GM21619 (cell line): ENCODE measurements around the gene HOXD1.
A peak's percentile ranks its signal among the peaks of the same experiment; 100 is the strongest.

Experiments used
- ATAC-seq: cut with Tn5 transposase; IDR thresholded peaks from one replicate; pipeline ENCODE4 v1.9.1; 2021; ENCODE audit not compliant: unreplicated experiment

The HOXD1 gene

DNA sequence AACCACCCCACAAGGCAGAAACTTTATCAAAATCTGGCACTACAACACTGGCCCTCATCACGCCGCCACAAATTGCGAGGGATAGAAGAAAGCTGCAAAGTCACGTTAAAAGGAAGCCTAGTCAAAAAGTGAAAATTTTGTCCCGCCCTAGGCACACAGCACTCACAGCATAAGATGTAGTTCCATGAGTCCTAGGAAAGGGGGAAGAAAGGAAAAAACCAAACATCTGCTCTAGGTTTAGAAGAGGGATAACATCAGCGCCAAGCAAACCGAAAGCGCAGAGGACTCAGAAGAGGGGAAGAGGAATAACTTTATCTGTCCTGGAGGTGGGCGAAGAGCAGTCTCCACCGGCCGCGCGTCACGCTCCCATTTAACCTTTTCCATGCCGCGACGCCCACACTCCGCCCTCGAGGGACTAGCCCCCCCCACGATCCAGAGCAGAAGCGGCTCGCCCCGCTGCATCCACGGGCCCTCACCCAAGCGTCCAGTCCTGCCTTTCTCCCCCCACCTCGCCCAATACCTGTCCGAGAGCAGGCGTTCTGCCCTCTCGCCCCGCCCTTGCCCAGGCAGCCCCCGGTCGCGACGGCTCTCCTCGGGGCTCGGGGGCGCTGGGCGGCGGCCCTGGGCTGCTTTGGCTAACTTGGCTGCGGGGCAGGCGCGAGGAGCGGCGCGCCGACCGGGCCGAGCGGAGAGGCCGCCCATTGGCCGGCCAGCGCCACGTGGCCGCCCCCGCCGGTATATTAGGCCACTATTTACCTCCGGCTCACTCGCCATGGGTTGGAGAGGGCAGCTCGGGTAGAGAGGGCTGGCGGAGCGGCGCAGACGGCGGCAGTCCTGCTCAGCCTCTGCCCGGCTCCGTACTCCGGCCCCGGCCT lies at the start of gene HOXD1:
Gene HOXD1 (plus strand): TSS at position 770 of the 875 bp plus-strand sequence. CDS start 134 bp downstream, outside the sequence.
- no peak for ATAC-seq

DNA sequence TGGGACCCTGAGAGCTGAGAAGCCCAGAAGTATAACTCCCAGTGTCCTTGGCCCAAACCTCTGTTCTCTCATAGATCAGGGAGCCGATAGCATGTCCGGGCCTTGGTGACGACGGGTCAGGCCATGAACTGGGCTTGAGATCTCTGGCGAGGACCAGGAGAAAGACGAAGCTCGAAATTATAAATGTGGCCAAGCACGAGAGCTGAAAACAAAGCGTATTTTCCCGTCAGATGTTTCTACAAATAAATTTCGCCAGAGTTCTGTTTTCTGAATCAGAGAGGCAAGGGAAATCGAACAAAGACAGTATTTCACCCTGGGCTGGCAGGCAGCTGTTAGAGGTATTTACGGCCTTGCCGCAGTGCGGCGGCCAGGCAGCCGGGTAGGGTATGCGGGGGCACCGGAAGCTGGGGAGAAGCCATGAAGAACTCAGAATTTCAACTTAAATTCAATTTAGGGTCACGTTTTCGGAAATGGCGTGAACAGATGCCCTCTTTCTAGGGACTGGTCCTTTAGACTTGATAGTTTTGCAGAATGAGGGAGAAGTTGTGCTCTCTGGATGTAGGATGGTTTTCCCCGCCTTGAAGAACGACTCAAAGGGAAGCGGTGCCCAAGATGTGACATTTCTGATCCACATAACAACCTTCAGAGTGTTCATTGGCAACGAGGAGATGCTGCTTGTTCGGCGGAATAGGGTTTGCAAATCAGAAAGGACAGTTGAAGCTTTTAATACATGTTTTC lies 49.4 kb upstream of the HOXD1 start:
- no peak for ATAC-seq

DNA sequence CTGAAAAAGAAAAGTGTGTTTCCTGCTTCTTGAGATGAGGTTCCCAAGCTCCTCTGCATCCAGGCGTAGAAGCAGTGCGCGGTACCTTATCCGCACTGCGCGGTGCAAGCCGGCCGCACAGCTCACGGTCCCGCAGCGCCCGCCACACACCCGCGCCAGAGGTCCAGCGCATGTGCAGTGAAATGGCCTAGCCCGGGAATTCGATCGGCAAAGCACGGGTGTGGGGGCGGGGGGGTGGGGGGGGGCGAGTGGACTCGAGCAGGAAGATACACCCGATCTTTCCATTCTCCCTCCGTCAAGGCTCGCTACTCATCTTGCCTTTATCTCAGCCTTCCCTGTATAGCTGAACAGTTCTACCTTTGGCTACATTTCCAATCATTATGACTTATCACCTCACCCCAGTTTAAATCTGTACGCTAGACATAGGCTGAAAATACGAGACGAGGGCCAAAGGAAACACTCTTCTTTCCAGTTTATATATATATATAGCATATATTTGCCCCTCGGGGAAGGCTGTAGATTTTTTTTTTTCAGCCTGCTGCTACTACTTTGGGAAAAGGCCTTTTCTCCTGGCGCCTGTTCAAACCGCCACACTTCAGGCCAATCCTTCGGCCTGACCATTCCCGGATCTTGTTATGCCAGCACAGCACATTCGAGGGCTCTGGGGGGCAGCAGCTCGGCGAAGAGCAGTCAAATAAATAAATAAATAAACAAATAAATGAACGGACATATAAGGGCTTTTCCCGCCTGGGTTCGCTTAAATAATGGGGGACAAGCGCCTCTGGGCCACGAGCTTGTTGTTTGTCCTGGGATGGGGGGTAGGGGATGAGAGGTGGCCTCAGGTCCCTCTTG lies 48.6 kb upstream of the HOXD1 start:
- ATAC-seq: no peak

DNA sequence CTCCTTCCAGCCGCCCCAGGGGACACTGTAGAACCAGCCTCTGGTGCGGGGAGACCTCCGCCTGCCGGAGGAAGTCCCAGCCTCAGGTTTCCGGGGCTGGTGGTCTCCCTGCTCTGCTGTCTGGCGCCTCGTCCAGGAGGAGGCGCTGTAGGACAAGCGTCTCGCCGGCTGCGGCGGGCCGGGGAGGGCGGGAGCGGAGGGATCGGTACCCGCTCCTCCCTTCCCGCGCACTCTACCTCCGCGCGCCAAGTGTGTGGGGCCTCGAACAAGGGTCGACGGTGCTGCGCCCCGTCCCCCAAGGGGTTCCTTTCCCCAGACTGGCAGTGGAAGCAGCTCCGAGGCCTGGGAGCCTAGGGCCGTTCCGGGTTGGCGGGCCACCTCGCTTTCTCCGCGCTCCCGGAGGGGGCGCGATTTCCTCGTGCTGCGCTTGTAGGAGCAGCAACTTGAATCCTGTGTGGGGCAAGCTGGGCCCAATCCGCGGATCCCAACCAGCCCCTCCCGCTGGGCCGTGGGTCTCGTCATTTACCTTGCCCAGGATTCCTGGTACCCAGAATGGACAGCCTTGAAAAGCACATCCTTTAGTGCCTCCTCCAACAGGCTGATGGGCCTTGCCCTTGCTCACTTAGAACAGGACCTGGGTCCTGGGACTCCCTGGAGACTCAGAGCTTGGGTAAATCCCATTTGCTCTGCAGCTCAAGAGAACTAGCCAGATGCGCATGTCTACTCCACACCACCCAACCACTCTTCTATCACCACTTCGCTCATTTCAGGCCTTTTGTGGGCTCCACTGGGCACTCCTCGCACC lies 47.8 kb upstream of the HOXD1 start:
- ATAC-seq: peak; percentile 93

DNA sequence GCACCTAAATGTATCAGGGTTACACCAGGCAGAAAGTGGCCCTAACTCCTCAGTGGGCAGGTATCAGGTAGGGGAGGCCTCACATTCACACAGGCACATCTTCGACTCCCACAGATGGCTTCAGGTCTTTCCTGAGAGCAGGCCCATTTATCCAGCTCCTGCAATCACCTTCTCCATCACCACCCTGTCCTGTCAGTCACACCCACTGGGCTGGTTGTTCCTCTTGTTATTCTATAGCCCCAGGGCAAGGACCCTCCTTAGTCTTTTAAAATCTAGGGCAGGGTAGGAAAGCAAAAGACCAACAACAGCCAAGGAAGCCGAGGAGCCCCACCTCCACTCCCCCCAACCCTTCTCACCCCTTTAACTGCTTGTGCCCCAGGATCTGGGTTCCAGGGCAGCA lies 46.2 kb upstream of the HOXD1 start:
- no peak for ATAC-seq

DNA sequence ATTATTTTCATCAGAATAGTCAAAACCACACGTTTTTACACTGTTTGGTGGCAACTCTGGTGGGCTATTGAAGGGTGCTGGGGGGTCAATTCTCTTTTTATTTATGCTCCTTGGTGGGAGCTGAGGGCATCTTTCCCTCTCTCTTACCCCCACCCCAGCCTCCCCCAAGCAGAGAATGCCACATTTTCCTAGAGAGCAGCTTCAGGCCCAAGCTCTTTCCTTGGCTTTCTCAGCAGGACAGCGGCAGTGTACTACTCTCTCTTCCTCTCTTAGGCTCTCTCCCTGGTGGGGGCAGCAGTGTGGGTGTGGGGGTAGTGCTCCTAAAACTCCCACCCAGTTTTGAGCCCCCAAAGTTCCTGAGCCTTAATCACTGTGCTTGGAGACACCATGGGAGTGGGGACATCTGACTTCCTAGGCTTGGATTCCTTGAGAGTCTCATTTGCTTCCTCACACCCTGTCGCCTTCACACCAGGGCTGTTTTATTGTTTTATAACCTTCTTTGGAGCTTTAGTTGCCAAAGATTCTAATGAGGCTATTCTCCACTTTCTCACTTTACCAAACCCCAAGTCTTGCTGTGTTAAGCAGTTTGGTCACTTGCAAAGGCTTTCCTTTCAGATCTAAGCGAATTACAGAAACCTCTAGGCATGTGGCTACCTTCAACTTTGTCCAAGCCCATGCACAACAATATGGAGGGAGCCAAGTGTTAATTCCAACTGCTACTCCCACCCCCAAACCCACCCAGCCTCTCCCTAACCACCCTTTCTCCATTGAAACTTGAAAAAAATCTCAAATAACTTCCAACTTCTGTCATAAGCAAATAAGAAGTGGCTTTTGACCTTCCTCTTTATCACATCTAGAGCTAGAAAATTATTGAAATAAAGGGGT lies 43.1 kb upstream of the HOXD1 start:
- no peak for ATAC-seq

DNA sequence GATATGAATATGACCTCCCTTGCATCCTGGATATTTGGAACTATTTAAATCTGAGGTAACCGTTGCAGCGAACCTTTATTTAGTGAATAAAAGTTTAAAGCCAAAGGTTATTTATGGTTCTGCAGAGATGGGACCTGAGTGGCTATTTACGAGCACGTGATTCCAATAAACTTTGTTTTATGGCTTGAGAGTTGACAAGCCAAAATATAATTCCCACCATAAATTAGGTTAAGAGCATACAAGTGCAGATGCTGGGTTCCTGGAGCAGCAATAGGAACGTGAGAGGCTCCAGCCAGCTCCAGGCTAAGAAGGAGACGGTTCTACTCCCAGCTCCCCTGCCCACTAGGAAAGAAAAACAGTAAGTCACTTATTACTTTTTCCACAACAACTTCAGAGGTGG lies 42.4 kb upstream of the HOXD1 start:
- ATAC-seq: no peak

DNA sequence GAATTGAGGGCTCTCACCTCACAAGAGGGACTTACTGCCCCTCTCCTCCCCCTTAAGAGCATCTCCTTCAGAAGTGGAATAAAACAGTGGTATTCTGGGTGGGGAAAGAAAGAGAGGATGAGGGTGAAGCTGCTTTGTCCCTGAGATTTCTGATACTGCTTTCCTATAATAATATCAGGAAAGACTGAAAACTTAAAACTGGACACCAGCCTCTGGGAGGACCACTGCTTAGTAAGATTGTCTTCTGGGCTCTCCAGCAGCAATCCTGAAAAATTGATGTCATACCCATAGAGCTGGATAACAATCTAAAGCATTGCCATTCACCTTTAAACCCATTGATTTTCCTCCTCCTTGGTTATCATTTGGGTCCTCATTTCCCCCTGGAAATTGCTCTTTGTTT lies 41.8 kb upstream of the HOXD1 start:
- no peak for ATAC-seq

DNA sequence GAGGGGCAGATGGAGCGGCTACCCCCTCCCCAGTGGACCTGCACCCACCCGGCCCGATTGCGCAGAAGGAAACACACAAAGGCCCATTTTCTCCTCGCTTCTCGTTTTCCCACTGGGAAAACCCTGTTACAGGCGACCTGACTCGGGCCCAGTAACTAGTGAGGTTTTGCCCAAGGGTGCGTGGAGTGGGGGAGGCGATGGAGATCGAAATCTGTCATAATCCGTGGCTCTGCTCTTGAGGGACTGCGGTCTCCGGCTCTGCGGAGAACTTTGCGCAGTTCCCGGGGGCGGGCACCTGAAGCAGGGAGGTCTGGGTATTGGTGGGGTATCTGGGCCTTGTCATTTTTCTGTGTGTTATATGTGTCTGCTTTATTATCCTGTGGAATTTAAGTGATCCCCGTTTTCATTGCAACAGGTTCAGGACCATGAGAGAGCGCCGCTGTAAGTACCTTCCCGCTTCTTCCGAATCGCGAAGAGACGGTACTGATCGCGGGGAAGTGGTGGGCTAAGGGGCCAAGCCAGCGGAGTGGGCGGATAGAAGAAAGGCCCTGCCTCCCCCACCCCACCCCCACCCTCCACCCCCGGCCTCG lies 41.2 kb upstream of the HOXD1 start:
- ATAC-seq: no peak

DNA sequence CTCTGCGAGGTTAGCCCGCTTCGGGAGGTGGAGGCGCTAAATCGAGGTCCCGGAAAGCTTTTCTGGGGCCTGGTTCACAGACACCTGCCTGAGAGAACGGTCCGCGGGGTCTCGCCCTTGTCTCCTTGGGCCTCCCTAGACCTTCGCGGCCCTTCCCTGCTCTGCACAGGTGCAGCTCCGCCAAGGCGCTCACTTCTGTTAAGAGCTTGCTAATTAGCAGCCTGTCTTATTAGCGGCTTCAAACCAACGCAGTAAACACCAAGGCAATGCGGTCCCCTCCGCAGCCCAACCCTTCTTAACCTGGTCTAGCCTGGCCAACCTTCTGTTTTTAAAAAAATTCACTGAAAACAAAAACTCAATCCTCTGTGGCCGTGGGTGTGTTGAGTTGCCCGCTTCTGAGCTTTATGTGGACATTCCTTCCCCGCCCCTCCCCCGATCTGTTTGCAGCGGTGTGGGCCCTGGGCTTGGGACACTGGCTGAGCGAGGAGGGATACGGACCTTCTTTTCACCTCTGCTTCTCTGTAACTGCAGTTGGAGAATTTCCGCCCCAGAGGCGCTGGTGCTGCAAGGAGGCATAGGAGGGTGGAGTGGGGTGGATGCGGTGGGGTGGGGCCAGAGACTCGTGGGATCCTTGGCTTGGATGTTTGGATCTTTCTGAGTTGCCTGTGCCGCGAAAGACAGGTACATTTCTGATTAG lies 40.5 kb upstream of the HOXD1 start:
- ATAC-seq: no peak

DNA sequence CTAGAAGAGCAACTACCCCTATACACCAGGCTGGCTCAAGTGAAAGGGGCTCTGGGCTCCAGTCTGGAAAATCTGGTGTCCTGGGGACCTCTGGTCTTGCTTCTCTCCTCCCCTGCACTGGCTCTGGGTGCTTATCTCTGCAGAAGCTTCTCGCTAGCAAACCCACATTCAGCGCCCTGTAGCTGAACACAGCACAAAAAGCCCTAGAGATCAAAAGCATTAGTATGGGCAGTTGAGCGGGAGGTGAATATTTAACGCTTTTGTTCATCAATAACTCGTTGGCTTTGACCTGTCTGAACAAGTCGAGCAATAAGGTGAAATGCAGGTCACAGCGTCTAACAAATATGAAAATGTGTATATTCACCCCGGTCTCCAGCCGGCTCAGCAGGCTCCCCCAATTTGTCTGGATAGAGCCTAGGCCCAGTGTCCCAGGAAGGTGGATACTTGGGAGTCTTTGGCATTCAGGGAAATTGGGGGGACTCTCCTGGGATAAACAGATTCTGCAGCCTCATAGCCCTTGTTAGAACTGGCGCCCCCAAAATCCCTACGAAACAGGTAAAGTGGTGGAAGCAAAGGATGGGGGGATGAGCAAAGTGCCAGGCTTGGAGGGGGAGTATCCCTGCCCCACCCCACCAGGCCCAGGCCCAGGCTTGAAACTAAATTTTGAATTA lies 39.6 kb upstream of the HOXD1 start:
- no peak for ATAC-seq

DNA sequence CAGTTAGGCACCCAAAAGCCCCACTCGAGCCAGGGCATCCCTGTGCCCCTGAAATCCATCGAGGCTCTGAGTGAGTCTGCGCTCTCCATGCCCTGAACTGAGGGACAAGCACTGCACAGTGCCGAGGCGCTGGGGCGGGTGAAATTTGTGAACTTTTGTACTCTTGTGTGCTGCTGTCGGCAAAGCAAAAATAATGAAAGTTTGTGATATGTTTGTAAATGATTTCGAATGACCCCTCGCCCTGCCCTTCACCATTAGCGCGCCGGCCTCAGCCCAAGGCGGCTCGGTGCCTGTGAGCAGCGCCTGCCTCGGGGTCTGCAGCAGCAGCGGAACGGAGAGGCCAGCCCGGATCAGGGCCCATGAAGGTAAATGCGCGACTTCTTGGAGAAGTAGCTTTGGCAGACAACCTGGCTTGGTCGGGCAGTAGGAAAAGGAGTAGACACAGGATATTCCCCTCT lies 39.0 kb upstream of the HOXD1 start:
- ATAC-seq: no peak

DNA sequence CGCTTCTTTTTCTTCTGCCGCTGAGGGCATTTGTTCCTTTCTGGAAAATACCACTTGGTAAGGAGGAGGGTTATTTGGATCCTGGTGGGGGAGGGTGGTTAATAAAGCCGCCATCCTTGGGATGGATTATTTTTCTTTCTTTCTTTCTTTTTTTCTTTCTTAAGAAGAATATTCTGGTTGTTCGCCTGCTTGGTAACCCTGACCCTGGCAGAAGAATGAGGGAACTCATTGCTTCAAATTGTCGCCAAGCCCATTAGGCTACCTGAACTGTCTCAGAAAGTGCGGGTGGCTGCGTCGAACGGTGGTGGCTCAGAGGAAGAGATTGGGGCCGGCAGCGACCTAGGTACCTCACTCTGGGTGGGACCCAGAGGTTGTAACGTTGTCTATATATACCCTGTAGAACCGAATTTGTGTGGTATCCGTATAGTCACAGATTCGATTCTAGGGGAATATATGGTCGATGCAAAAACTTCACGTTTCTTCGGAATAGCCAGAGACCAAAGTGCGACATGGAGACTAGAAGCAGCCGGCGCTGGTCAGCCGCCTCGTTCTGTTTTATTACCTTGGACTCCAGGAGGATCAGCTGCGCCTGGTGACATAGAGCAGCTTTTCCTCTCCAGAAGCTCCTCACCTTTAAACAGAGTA lies 38.4 kb upstream of the HOXD1 start:
- ATAC-seq: no peak

DNA sequence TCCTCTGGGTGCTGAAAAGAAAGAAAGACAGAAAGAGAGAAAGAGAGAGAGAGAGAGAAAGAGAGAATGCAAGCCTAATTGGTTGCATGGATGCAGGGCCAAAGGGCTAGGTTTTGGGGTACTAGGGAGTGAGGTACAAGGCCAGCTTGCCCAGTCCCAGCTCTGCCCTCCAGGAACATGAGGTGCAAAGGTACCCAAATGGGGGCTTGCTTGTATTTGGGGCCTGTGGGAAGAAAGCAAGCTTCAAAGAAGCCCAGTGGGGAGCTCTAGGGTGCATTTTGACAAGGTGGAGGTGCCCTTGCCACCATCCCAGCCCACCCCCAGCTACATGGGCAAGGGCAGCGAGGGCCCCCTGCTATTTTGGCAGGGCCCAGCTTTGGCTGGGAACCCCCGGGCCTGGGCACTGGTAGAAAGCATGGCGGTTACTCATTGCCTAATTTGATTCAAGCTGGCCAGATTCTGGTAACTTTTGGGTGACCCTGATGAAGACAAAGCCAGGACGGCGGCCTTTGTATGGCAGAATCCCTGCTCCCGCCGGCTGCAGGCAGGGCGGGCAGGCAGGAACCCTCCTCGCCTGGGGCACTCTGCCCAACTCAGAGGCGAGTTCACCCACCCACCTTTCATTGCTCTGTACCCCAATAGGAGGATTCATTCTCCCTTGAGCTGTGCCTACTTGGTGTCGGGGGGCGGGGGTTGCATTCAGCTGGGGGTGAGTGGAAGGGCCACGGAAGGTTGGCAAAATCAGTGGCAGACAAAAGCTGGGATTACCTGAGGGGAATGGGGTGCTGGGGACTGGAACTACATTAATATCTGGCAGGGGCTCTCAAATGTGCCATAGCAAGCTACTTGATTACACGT lies 37.7 kb upstream of the HOXD1 start:
- no peak for ATAC-seq

DNA sequence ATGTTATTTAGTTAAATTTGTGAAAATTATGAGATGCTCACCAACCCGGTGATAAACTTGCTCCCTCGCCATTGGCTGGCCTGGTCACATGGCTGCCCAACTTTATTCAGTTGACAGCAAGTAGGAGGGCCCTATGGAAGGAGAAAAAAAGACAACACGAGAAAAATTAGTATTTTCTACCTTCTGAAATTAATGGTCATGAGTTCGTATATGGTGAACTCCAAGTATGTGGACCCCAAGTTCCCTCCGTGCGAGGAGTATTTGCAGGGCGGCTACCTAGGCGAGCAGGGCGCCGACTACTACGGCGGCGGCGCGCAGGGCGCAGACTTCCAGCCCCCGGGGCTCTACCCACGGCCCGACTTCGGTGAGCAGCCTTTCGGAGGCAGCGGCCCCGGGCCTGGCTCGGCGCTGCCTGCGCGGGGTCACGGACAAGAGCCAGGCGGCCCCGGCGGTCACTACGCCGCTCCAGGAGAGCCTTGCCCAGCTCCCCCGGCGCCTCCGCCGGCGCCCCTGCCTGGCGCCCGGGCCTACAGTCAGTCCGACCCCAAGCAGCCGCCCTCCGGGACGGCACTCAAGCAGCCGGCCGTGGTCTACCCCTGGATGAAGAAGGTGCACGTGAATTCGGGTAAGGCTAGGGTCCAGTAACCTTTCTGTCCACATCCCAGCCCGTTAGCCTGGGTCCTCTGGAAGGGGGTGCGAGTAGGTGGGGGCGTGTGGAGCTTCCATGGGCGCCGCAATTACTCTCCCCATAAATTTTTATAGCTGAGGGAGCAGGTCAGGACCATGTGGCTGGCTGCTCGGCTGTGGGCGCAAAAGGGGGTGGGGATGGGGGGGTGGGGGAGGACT lies 36.8 kb upstream of the HOXD1 start, which contains the start of gene HOXD4:
Gene HOXD4 (plus strand): TSS at position 109 of the 846 bp plus-strand sequence. CDS start 84 bp downstream, at position 193.
- ATAC-seq: no peak
